Hepatocyte (in vitro differentiated cells): ENCODE data around the gene PCNX3.

ENCODE experiments used
- EZH2 ChIP-seq: fragments of 200-600 bp; sonication (generic); IDR thresholded peaks from 2 replicates; pipeline ENCODE4 v1.6.1; 2016; ENCODE audit warnings: antibody characterized with exemption, mild to moderate bottlenecking, borderline replicate concordance
- EZH2phosphoT487 ChIP-seq: fragments of 200-600 bp; sonication (generic); IDR thresholded peaks from one replicate; pipeline ENCODE4 v1.6.1; 2018; ENCODE audit warnings: antibody characterized with exemption, mild to moderate bottlenecking, low read depth, moderate library complexity; ENCODE audit not compliant: unreplicated experiment, severe bottlenecking
- TF ChIP-seq, protein P1 (sequence below): fragments of 200-600 bp; sonication (generic); IDR thresholded peaks from 2 replicates; pipeline ENCODE4 v1.5.1; 2016; ENCODE audit warnings: antibody characterized with exemption, mild to moderate bottlenecking; ENCODE audit not compliant: poor library complexity

DNA sequence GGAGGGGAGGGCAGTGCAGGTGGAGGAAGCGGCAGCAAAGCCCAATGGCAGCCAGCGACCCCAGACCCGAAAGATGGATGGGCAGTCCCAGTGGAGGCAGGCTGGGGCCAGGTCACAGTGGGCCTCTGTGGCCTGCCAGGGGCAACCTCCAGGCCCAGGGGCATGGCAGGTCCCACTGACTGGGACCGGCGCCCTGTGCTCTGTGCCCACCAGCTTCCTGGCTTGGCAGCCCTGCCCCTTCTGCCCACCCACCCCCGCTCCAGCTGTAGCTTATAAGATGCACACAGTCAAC, 15.7 kb upstream of the PCNX3 start:
- TF ChIP-seq, protein P1, sequence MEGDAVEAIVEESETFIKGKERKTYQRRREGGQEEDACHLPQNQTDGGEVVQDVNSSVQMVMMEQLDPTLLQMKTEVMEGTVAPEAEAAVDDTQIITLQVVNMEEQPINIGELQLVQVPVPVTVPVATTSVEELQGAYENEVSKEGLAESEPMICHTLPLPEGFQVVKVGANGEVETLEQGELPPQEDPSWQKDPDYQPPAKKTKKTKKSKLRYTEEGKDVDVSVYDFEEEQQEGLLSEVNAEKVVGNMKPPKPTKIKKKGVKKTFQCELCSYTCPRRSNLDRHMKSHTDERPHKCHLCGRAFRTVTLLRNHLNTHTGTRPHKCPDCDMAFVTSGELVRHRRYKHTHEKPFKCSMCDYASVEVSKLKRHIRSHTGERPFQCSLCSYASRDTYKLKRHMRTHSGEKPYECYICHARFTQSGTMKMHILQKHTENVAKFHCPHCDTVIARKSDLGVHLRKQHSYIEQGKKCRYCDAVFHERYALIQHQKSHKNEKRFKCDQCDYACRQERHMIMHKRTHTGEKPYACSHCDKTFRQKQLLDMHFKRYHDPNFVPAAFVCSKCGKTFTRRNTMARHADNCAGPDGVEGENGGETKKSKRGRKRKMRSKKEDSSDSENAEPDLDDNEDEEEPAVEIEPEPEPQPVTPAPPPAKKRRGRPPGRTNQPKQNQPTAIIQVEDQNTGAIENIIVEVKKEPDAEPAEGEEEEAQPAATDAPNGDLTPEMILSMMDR = no peak
- no peak for TF ChIP-seq EZH2
- no peak for TF ChIP-seq EZH2phosphoT487
